HG03103 (cell line): Measurements from ENCODE around the gene SEC14L1.
"Not testable (repeated sequence)": the region's sequence is repeated elsewhere in the genome, so short reads cannot be mapped to it uniquely, and the experiment has no call there.

Source experiments
- ATAC-seq: cut with Tn5 transposase; IDR thresholded peaks from one replicate; pipeline ENCODE4 v1.9.1; 2021; ENCODE audit warnings: low read depth; ENCODE audit not compliant: unreplicated experiment

Gene SEC14L1

DNA sequence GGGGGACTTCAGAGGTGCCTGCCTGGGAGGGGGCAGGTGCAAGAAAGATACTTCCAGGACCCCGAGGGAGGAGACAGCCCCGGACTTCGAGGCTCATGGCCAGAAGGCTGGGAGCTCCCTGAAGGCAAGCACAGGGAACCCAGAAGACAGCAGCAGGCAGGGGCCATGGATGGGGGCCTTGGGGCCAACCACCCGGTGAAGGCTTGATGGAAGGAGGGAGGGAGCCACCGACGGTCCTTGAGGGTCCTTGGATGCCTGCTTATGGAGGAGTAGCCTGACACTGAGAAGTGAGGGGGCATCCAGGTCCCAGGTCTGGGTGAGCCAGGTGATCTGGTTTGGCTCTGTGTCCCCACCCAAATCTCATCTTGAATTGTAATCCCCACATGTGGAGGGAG is 89.7 kb downstream of the SEC14L1 start:
- no peak for ATAC-seq

DNA sequence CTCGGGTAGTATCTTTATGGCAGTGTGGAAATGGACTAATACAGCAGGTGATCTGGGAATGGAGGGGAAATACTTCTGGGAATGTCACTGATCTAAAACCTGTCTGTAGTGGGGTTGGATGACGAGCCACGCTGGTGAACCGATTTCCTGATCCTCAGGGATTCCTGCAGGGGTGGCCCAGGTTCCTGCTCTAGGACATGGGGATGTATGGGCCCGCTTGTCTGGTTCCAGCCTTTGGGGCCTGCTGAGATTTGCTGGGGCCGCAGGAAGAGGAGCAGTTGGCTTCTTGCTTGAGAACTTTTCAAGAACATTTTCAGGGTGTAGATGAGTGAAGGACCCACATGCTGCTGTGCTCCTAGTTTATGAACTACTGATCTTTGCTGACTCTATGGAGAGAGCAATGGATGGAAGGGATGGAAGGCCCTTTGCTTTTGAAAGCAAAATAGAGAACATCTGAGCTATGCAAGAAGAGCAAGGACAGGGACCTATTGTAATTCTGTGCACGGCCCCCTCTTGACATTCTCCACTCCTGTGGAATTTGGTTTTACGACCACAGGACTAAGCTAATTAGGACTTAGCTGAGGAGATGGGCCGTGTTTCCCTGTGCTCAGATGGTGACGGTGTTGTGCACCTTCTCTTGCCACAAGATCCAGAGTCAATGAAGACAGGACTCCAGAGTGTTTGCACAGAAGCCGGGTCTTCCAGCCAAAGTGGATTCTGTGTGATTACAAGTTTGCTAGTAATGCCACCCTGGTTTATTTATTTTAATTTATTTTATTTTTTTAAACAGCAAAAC is 90.5 kb downstream of the SEC14L1 start:
- ATAC-seq = no peak

DNA sequence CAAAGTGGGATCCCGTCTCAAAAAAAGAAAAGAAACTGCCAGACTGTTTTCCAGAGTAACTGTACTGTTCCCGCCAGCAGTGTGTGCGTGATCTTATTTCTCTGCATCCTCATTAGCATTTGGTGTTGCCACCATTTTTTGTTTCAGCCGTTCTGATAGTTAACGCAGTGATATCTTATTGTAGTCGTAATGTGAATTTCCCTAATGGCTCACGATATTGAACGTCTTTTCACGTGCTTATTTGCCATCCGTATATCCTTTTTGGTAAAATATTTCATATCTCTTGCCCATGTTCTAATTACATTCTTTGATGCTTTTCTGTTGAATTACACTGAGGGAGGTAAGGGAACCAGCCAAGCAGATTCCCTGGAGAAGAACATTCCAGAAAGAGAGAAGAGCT is 92.4 kb downstream of the SEC14L1 start:
- no peak for ATAC-seq

GRCh38 chr17:77233635-77234334 is 93.0 kb downstream of the SEC14L1 start:
- no peak for ATAC-seq

GRCh38 chr17:77234695-77235094 is 93.9 kb downstream of the SEC14L1 start:
- no peak for ATAC-seq

- no peak for ATAC-seq
These were observed 94.7 kb downstream of the SEC14L1 start for GRCh38 chr17:77235370-77235941.

DNA sequence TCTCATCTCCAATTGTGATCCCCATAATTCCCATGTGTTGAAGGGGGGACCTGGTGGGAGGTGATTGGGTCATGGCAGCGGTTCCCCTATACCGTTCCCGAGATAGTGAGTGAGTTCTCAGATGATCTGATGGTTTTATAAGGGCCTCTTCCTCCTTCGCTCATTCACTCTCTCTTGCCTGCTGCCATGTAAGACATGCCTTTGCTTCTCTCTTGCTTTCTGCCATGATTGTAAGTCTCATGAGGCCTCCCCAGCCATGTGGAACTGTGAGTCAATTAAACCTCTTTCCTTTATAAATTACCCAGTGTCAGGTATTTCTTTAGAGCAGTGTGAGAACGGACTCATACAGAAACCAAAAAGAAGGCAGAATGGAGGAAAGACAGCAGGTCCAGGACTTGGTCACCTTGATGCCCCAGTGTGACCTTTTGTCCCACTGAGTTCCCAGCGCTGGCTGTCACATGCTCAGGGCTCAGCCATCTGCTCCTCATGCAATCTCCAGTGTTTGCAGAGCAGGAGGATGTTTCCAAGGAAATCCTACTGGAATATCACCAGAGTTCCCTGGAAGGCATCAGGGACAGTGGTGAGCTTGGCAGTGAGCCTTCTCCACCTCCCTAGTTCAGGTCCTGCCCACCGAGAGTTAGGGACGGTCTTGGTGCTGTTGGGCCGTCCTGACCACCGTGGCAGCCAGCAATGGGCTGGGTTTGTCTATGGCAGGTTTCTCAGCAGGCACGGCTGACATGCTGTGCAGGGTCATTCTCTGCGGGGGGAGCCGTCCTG is 96.7 kb downstream of the SEC14L1 start:
- no peak for ATAC-seq

DNA sequence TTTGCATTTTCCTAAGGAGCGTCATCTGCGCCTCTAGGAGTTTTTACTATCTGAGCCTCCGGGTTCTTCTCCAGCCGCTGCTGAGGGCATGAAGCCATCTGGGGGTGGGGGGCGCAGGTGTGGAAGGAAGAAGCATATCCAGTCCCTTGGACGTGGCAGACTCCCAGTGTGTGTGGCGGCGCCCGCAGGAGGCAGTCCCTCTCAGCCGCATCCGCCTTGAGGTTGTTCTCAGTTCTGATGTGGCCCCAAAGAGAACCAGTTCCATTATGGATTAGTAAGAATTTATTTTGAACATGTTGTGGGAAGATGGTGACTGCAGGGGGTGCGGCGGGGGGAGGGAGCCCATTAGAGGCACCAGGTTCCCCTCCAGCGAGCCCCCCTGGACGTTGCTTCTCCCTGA is 100.2 kb downstream of the SEC14L1 start:
- ATAC-seq = no peak

GRCh38 chr17:77242118-77242851 is 101.5 kb downstream of the SEC14L1 start:
- no peak for ATAC-seq

DNA sequence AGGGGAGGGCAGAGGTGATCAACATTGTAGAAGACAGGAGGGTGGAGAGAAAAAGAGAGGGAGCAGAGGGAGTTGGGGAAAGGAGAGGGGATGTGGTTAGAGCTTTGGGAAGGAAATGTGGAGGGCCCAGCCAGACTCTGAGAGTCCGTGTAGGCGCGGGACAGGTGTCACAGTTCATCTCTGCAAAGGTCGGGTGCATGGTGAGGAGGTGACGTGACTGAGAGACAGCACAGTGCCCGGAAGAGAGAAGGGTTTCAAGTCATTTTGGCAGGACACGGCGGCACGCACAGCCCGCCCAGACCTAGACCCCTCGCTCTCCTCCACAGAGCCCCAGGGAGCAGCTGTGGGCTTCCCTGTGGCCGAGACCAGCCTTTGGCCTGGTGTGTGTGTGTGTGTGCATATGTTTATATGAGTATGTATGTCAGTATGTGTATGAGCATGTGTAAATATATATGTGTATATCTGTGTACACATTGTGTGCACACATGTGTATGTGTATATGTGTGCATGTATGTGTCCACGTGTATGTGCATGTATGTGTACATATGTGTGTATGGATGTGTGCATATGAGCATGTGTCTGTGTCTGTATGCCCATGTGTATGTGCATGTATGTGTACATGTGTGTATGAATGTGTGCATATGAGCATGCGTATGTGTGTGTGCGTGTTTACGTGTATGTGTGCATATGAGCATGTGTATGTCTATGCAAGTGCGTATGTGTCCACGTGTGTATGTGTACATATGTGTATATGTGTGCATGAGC is 104.6 kb downstream of the SEC14L1 start:
- ATAC-seq = peak; percentile 41

DNA sequence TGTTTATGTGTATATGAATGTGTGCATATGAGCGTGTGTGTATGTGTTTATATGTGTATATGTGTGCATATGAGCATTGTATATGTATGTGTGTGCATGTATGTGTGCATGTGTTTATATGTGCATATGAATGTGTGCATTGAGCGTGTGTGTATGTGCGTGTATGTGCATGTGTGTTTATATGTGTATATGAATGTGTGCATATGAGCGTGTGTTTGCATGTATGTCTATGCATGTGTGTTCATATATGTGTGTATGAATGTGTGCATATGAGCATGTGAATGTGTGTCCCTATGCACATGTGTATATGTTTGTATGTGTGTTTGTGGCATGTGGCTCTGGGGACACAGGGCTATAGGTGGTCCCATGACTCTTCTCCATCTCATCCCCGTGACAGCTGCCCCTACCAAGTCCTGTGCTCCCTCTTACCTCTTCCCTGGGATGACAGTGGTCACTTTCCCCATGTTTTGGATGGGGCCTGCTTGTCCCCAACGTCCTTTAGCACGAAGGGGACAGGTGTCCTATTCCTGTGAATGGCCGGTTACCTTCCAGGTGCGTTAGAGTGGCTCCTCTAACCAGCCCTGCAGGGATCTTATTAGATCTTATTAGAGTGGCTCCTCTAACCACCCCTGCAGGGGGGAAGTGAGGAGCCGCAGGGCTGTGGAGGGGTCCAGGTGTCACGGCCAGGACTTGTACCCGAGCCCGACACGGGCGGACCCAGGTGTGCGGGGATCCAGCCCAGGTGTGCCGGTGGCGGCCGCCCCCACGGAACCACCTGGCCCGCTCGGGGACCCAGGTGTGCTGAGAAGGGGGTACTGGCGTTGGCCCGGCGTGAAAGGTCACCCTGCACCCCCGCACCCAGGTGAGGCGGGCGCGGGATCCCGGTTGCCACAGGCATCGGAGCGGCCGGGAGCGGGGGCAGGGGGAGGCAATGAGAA is 105.6 kb downstream of the SEC14L1 start:
- ATAC-seq = no peak

- ATAC-seq = peak; percentile 53
These were observed 106.3 kb downstream of the SEC14L1 start for GRCh38 chr17:77247048-77247541.

DNA sequence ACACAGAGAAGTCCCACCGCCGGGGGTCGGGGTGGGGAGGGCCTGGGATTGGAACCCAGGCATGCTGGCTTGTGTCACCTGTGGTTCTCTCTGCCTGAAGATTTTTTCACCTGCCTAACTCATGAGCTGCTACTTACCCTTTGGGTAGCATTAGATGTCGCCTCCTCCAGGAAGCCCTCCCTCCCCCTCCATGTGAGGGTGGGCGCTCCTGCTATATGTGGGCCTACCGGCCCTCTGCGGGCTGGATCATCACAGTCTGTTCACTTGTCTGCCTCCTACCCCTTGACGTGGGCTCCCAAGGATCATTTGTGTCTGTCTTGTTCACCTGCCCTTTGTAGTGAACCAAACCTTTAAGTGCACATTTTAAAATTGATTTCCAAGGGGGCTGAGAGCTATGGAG is 106.8 kb downstream of the SEC14L1 start:
- ATAC-seq = no peak

- no peak for ATAC-seq
These were observed 107.7 kb downstream of the SEC14L1 start for GRCh38 chr17:77248216-77249114.

- ATAC-seq = no peak
These were observed 110.9 kb downstream of the SEC14L1 start for GRCh38 chr17:77251622-77252183.

DNA sequence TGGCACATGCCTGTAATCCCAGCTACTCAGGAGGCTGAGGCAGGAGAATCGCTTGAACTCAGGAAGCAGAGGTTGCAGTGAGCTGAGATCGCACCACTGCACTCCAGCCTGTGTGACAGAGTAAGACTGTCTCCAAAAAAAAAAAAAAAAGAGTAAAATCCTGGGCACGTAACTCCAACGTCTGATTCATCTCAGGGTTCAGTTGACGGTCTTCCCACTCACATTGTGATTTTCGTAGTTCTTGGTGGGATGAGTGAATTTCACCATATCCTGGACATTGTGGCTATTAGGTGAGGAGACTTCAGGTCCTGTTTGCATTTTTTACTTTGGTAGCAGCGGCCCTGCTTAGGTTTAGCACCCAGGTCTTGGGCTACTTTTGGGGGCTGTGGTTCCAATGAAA is 111.5 kb downstream of the SEC14L1 start:
- ATAC-seq = not testable (repeated sequence)

GRCh38 chr17:77253611-77254051 is 112.9 kb downstream of the SEC14L1 start:
- ATAC-seq = no peak
